Right lobe of liver (tissue), 6 donors: ENCODE data around the gene CFAP77. TPM values are rescaled to one million over a fixed set of nuclear protein-coding genes. Genes with fewer than 3 reads are reported as not detected.

Experiments
- ATAC-seq, 4 donors: fragments of 200-7000 bp; cut with Tn5 transposase; one replicate each; pipeline ENCODE4 v1.9.1; 2020; ENCODE audit warnings: mild to moderate bottlenecking in 4 of 4, moderate library complexity in 4 of 4
- DNase-seq, 3 donors: peaks; one replicate each; pipeline ENCODE4 v3.0.0-alpha.2; 2020
- H3K27ac ChIP-seq, 3 donors: fragments of 200-600 bp; one replicate each; pipeline ENCODE4 v1.8.0; 2022
- H3K27me3 ChIP-seq, 2 donors: fragments of 200-600 bp; one replicate each; pipeline ENCODE4 v1.8.0; 2022
- H3K36me3 ChIP-seq, 4 donors: fragments of 200-600 bp; sonication (generic) in 1 of 4; one replicate each; pipeline versions ENCODE4 v1.5.1 to v1.8.0; 2017 to 2022; ENCODE audit warnings: control low read depth in 1 of 4
- H3K4me1 ChIP-seq, 4 donors: fragments of 200-600 bp; sonication (generic) in 1 of 4; one replicate each; pipeline versions ENCODE4 v1.5.1 to v1.8.0; 2017 to 2022; ENCODE audit warnings: control low read depth in 1 of 4
- H3K4me3 ChIP-seq, 3 donors: fragments of 200-600 bp; one replicate each; pipeline ENCODE4 v1.8.0; 2022
- H3K9me3 ChIP-seq, 4 donors: fragments of 200-600 bp; sonication (generic) in 1 of 4; one replicate each; pipeline versions ENCODE4 v1.5.1 to v1.8.0; 2017 to 2022; ENCODE audit warnings: control low read depth in 1 of 4
- CTCF ChIP-seq, 4 donors: fragments of 200-600 bp in 3 of 4; fragments of 450-650 bp in 1 of 4; IDR thresholded peaks; one replicate each; pipeline versions ENCODE4 v1.5.1 to v1.8.0; 2016 to 2022; ENCODE audit warnings: antibody characterized with exemption in 4 of 4, mild to moderate bottlenecking in 2 of 4
- POLR2A ChIP-seq: fragments of 450-650 bp; IDR thresholded peaks from one replicate; pipeline ENCODE4 v1.6.1; 2017; ENCODE audit warnings: antibody characterized with exemption, mild to moderate bottlenecking
- WGBS: methylation state at CpG from one replicate; pipeline ENCODE4 v1.1.6; 2018; ENCODE audit warnings: low coverage, low lambda C conversion rate; ENCODE audit not compliant: insufficient coverage; ENCODE audit errors: missing lambda C conversion rate; 5-methylcytosine and 5-hydroxymethylcytosine counted together
- intact Hi-C, 2 donors: fragments of 100-400 bp; cut with DNase I; formaldehyde crosslinking; loops; one replicate each; pipeline versions ENCODE4 v1.11.2 to v1.14.1; 2022
- total RNA-seq, 6 experiments: library from RNA; depleted of rRNA in 2 of 6; stranded (reverse); fragments of >200 nt in 2 of 6; fragmentation: NEBNext Ultra II Directional in 3 of 6; extraction: Animal tissue kit (Norgen Biotek cat#: 25700) in 3 of 6; gene quantifications; one replicate each; pipeline versions ENCODE4 v1.1.0 to v1.2.4, GENCODE V29; 2016 to 2023
- donor health status: DM: no; HTN: yes; CAD: no.
- donor health status: DM: no; HTN: no; CAD: no.
- donor health status: DM: no; HTN: no; CAD: no.
- donor health status: DM: no; HTN: yes; CAD: no.
- donor health status: DM: no; HTN: yes; CAD: no.

The CFAP77 gene
- total RNA-seq, 6 experiments from 2014 or later: not detected

DNA sequence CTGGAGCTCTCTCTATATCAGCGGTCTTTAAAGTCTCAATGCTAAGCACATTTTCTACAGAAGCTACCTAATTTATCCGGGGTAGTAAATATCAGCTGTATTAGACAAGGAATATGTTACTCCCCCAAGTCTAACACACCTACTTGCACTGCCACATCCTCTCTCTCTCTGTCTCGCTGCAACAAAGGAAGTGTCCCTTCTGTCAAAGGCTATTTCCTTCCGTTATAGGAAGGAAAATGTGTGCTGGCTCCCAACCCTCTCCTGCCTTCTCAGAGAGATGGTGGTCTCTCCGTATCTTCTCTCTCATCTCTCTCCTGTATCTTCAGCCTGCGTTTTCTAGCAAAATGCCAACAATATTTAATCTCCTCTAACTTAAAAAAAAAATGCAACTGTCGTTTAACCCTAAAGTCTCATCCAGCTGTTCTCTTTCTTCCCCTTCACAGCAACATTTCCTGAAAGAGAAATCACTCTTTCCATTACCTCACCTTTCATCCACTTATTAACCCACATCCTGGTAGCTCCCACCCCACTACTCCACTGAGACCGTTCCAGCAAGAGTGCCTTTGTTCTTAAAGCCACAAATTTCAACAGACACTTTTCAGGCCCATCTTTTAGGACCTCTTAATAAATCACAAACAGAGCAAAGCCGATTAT, 5.7 kb upstream of the CFAP77 start:
- DNase-seq (no peak), ATAC-seq (no peak)
- no peaks in the 10 kb centered on the region for H3K27me3 ChIP-seq
- H3K4me1 ChIP-seq: peaks cover 0 to 5% (median 0%) of the 10 kb centered on the region in 4 donors
- H3K36me3 ChIP-seq: peaks cover 2 to 13% (median 6%) of the 10 kb centered on the region in 4 donors
- 61% methylated on average over 9 of the region's 9 CpGs for WGBS
- intact Hi-C loops: no loop called here
- no peak overlapping the region for H3K27ac ChIP-seq
- TF ChIP-seq POLR2A (no peak), CTCF (IDR thresholded peaks at IDR 0.05) (no peak)
- no peaks in the 10 kb centered on the region for H3K9me3 ChIP-seq
- H3K4me3 ChIP-seq: no peak overlapping the region

- no peak for TF ChIP-seq POLR2A
- TF ChIP-seq CTCF (IDR thresholded peaks at IDR 0.05): no peak
- intact Hi-C loops: no loop called here
- peaks cover 0 to 8% of the 10 kb centered on the region in 2 donors for H3K27me3 ChIP-seq
- 3% methylated on average over 24 of the region's 33 CpGs for WGBS
- ATAC-seq (peak; percentile 92 to 97 (median 97)), DNase-seq (peak; percentile 92 to 93 (median 93))
- peak within 1 kb of the TSS in 1 of 3 donors; percentile 39 for H3K27ac ChIP-seq
- H3K4me1 ChIP-seq: peaks cover 0 to 17% (median 8%) of the 10 kb centered on the region in 4 donors
- peaks cover 0 to 5% (median 3%) of the 10 kb centered on the region in 4 donors for H3K36me3 ChIP-seq
- H3K9me3 ChIP-seq: no peaks in the 10 kb centered on the region
- H3K4me3 ChIP-seq: peak within 1 kb of the TSS; percentile 69 to 90 (median 78)
These were observed 3.4 kb upstream of the CFAP77 start, which contains the start of gene TTF1 for GRCh38 chr9:132406554-132407122. Gene TTF1, minus strand, starts transcription at chr9:132406840. Its CDS starts 4,019 bp downstream, at chr9:132402821.

GRCh38 chr9:132407196-132407595, 2.8 kb upstream of the CFAP77 start:
- intact Hi-C loops: no loop called here
- 69% methylated on average over 2 of the region's 2 CpGs for WGBS
- ATAC-seq: no peak
- peaks cover 0 to 11% of the 10 kb centered on the region in 2 donors for H3K27me3 ChIP-seq
- DNase-seq: no peak
- no peaks in the 10 kb centered on the region for H3K9me3 ChIP-seq
- H3K4me3 ChIP-seq: peak overlapping the region in 2 of 3 donors; percentile 78 to 90
- TF ChIP-seq CTCF (IDR thresholded peaks at IDR 0.05) (no peak), POLR2A (no peak)
- H3K4me1 ChIP-seq: peaks cover 0 to 17% (median 8%) of the 10 kb centered on the region in 4 donors
- H3K36me3 ChIP-seq: peaks cover 0 to 4% (median 2%) of the 10 kb centered on the region in 4 donors
- H3K27ac ChIP-seq: no peak overlapping the region

- Histone ChIP-seq H3K4me3 (no peak overlapping the region), H3K27ac (no peak overlapping the region), H3K27me3 (peaks cover 4 to 19% of the 10 kb centered on the region in 2 donors), H3K9me3 (no peaks in the 10 kb centered on the region), H3K36me3 (peaks cover 0 to 3% (median 0%) of the 10 kb centered on the region in 4 donors), H3K4me1 (peaks cover 0 to 17% (median 8%) of the 10 kb centered on the region in 4 donors)
- ATAC-seq (no peak), DNase-seq (no peak)
- intact Hi-C loops: no loop called here
- WGBS: 41% methylated on average over 5 of the region's 8 CpGs
- no peak for TF ChIP-seq CTCF (IDR thresholded peaks at IDR 0.05)
- no peak for TF ChIP-seq POLR2A
These were observed 1.5 kb upstream of the CFAP77 start for GRCh38 chr9:132408521-132408920.
